ENCODE data around the gene GPC6.

GRCh38 chr13:93689333-93689732 lies 462.7 kb downstream of the GPC6 start:
- TF ChIP-seq CTCF (IDR thresholded peaks at IDR 0.05), result no peak
- TF ChIP-seq EZH2 (IDR thresholded peaks at IDR 0.05; ENCODE audit: borderline replicate concordance, insufficient read depth, low read depth, low read length, poor library complexity, severe bottlenecking), result no peak

Data from B cell (primary cell).